GM23248 (cell line): ENCODE measurements around the gene NVL. TPM values are rescaled to one million over a fixed set of nuclear protein-coding genes. Genes with fewer than 3 reads are reported as not detected.

Experiments
- DNase-seq: peaks from one replicate; pipeline ENCODE4 v3.0.0-alpha.2; 2015
- H2AFZ ChIP-seq: fragments of 200-600 bp; sonication (generic); 2 replicates; pipeline ENCODE4 v1.6.1; 2016; ENCODE audit warnings: antibody characterized with exemption
- H3F3A ChIP-seq: fragments of 200-600 bp; sonication (generic); 2 replicates; pipeline ENCODE4 v1.6.1; 2016; ENCODE audit warnings: mild to moderate bottlenecking, antibody characterized with exemption, mixed run types; ENCODE audit not compliant: insufficient read depth
- H3K27ac ChIP-seq: fragments of 200-600 bp; sonication (generic); 2 replicates; pipeline ENCODE4 v1.5.1; 2016; ENCODE audit warnings: mild to moderate bottlenecking
- H3K27me3 ChIP-seq: fragments of 200-600 bp; sonication (generic); replicated peaks from 2 replicates; pipeline ENCODE4 v1.6.1; 2016; ENCODE audit warnings: mild to moderate bottlenecking; ENCODE audit not compliant: insufficient read depth
- H3K36me3 ChIP-seq: fragments of 200-600 bp; sonication (generic); 2 replicates; pipeline ENCODE4 v1.6.1; 2016; ENCODE audit warnings: low read depth, mild to moderate bottlenecking
- H3K4me1 ChIP-seq: fragments of 200-600 bp; sonication (generic); 2 replicates; pipeline ENCODE4 v1.6.1; 2016; ENCODE audit warnings: mild to moderate bottlenecking; ENCODE audit not compliant: insufficient read depth
- H3K4me2 ChIP-seq: fragments of 200-600 bp; sonication (generic); one replicate; pipeline ENCODE4 v1.6.1; 2016; ENCODE audit warnings: mild to moderate bottlenecking; ENCODE audit not compliant: unreplicated experiment
- H3K4me3 ChIP-seq: fragments of 200-600 bp; sonication (generic); 2 replicates; pipeline ENCODE4 v1.5.1; 2016; ENCODE audit warnings: mild to moderate bottlenecking
- H3K79me2 ChIP-seq: fragments of 200-600 bp; sonication (generic); 2 replicates; pipeline ENCODE4 v1.6.1; 2016; ENCODE audit warnings: mild to moderate bottlenecking; ENCODE audit not compliant: insufficient read depth
- H3K9ac ChIP-seq: fragments of 200-600 bp; sonication (generic); 2 replicates; pipeline ENCODE4 v1.6.1; 2016; ENCODE audit warnings: mild to moderate bottlenecking
- H3K9me2 ChIP-seq: fragments of 200-600 bp; sonication (generic); 2 replicates; pipeline ENCODE4 v1.6.1; 2016; ENCODE audit warnings: mixed run types, mild to moderate bottlenecking, moderate library complexity; ENCODE audit not compliant: insufficient read depth
- H3K9me3 ChIP-seq: fragments of 200-600 bp; sonication (generic); one replicate; pipeline ENCODE4 v1.6.1; 2017; ENCODE audit warnings: low read depth
- H4K20me1 ChIP-seq: fragments of 200-600 bp; sonication (generic); 2 replicates; pipeline ENCODE4 v1.6.0; 2016; ENCODE audit not compliant: insufficient read depth
- EZH2 ChIP-seq: fragments of 200-600 bp; sonication (generic); IDR thresholded peaks from 2 replicates; pipeline ENCODE4 v1.6.1; 2018; ENCODE audit warnings: antibody characterized with exemption, mild to moderate bottlenecking; ENCODE audit not compliant: insufficient read depth, poor library complexity, severe bottlenecking
- EZH2phosphoT487 ChIP-seq: fragments of 200-600 bp; sonication (generic); IDR thresholded peaks from 2 replicates; pipeline ENCODE4 v1.6.1; 2018; ENCODE audit warnings: antibody characterized with exemption, moderate library complexity, mild to moderate bottlenecking, low read depth; ENCODE audit not compliant: insufficient read depth
- WGBS, 2 experiments: methylation state at CpG; one replicate each; pipeline ENCODE4 v1.1.6; 2015 to 2017; ENCODE audit warnings: low lambda C conversion rate in 2 of 2, low coverage in 1 of 2; ENCODE audit errors: missing lambda C conversion rate in 2 of 2; 5-methylcytosine and 5-hydroxymethylcytosine counted together
- in situ Hi-C: fragments of 300-500 bp; cut with MboI; formaldehyde crosslinking; loops from 2 replicates; pipeline ENCODE4 v1.15.0; 2020
- polyA plus RNA-seq: library from polyadenylated mRNA; unstranded; fragments of >200 nt; fragmentation: Nextera tagmentation; extraction: Ambion mirVana; gene quantifications from 2 replicates; pipeline ENCODE4 v1.2.1, GENCODE V29; 2016
- total RNA-seq: library from RNA; depleted of rRNA; stranded (reverse); fragments of >200 nt; shearing (Covaris generic); gene quantifications from 2 replicates; pipeline ENCODE4 v1.2.3, GENCODE V29; 2014

NVL gene
- total and polyA plus RNA-seq, 2 experiments from 2014 or later, result 17.9 to 28.3 TPM

DNA sequence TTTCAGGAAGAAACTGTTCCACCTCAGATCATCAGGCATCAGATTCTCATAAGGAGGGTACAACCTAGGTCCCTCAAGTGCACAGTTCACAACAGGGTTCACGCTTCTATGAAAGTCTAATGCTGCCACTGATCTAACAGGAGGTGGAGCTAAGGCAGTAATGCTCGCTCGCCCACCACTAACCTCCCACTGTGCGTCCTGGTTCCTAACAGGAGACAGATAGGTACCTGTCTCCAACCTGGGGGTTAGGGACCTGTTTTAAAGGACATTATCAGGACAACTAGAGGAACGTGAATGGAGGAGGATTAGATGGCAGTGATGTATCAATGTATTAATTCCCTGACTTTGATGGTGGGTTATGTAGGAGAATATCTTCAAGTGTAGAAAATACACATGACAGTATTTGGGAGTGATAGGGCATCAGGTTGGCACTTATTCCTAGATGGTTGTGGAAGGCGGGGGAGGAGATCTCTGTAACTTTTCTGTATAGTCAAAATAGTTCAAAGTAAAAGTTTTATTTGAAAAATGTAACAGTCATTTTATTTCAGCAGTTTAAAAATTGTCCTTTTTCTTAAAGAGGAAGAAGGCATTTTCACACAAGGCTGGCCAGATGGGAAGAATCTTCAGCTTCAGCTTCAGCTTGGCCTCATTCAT lies 103.0 kb downstream of the NVL start:
- Histone ChIP-seq H3K4me2 (no peak overlapping the region), H3K9me3 (no peaks in the 10 kb centered on the region), H3K9me2 (no peaks in the 10 kb centered on the region), H3K4me1 (peaks cover 13% of the 10 kb centered on the region; the same call in 1 of the 2 replicates), H3K27me3 (no peaks in the 10 kb centered on the region), H3K4me3 (no peak overlapping the region), H3K36me3 (peaks cover 6% of the 10 kb centered on the region; the same call in 1 of the 2 replicates), H2AFZ (no peak overlapping the region), H3K27ac (no peak overlapping the region), H4K20me1 (no peaks in the 10 kb centered on the region), H3K79me2 (no peaks in the 10 kb centered on the region), H3K9ac (no peak overlapping the region), H3F3A (peaks cover 12% of the 10 kb centered on the region)
- no peak for TF ChIP-seq EZH2
- TF ChIP-seq EZH2phosphoT487, result no peak
- DNase-seq, result no peak
- in situ Hi-C loops, result no loop called here
- WGBS, 2 experiments, result 91% methylated on average over 6 of the region's 6 CpGs

DNA sequence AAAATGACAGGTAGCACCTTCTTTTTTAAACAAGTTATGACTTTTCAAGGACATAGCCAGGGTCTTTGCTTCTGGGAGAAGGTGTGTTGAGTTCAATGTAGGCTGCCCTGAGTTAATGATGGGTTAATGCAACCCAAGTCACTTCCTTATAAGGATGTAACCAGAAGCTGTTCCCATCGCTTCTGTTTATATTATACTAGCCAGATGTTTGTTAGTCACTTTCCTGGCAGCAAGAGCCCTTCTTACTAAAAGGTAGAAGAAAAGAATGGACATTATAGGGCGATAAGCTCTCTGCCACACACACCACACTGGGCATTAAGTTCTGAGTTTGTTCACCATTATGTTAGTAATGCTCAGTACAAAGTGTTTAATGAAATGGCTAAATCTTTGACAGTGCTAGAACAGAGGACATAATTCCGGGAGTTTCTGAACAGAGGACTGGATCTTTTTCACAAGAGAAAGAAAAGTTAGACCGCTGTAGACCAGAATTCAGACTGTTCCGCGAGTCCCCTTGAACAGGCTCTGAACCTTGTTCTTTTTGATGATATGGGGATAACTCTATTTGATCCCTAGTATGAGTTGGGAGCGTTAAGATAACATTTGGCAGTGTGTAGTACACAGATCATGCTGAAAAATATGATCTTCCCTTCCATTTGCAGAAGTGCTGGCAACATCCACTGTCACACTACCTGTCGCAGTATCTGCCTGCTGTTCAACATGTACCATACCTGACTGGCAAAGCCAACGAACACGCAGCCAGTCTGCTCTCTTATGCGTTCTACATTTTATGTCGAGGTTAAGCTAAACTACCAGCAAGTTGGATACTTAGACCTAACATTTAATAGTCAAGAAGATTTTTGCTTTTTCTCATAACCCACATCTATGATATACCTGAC lies 105.9 kb downstream of the NVL start:
- peaks cover 12% of the 10 kb centered on the region for H3F3A ChIP-seq
- in situ Hi-C loops, result no loop called here
- no peaks in the 10 kb centered on the region for H3K9me2 ChIP-seq
- H3K9me3 ChIP-seq, result no peaks in the 10 kb centered on the region
- H3K4me3 ChIP-seq, result no peak overlapping the region
- no peaks in the 10 kb centered on the region for H3K27me3 ChIP-seq
- H3K4me1 ChIP-seq, result peaks cover 13% of the 10 kb centered on the region; the same call in 1 of the 2 replicates
- H4K20me1 ChIP-seq, result no peaks in the 10 kb centered on the region
- 65 to 66% methylated on average over 12 of the region's 12 CpGs for WGBS, 2 experiments
- no peak overlapping the region for H2AFZ ChIP-seq
- peak; percentile 80 for DNase-seq
- no peaks in the 10 kb centered on the region for H3K36me3 ChIP-seq
- no peaks in the 10 kb centered on the region for H3K79me2 ChIP-seq
- TF ChIP-seq EZH2, result no peak
- TF ChIP-seq EZH2phosphoT487, result no peak
- no peak overlapping the region for H3K9ac ChIP-seq
- H3K4me2 ChIP-seq, result peak overlapping the region; percentile 5
- H3K27ac ChIP-seq, result no peak overlapping the region

GRCh38 chr1:224219612-224220059 lies 110.3 kb downstream of the NVL start:
- H3F3A ChIP-seq, result peaks cover 8% of the 10 kb centered on the region
- no peaks in the 10 kb centered on the region for H3K79me2 ChIP-seq
- 73 to 75% methylated on average over 7 of the region's 7 CpGs for WGBS, 2 experiments
- no peak overlapping the region for H2AFZ ChIP-seq
- no peaks in the 10 kb centered on the region for H3K9me2 ChIP-seq
- H3K4me3 ChIP-seq, result no peak overlapping the region
- no peaks in the 10 kb centered on the region for H3K27me3 ChIP-seq
- H4K20me1 ChIP-seq, result no peaks in the 10 kb centered on the region
- TF ChIP-seq EZH2phosphoT487, result no peak
- no peak for TF ChIP-seq EZH2
- H3K9ac ChIP-seq, result no peak overlapping the region
- H3K9me3 ChIP-seq, result no peaks in the 10 kb centered on the region
- in situ Hi-C loops, result no loop called here
- H3K36me3 ChIP-seq, result no peaks in the 10 kb centered on the region
- no peak overlapping the region for H3K4me2 ChIP-seq
- DNase-seq, result no peak
- H3K27ac ChIP-seq, result no peak overlapping the region
- H3K4me1 ChIP-seq, result peaks cover 13% of the 10 kb centered on the region; the same call in 1 of the 2 replicates

DNA sequence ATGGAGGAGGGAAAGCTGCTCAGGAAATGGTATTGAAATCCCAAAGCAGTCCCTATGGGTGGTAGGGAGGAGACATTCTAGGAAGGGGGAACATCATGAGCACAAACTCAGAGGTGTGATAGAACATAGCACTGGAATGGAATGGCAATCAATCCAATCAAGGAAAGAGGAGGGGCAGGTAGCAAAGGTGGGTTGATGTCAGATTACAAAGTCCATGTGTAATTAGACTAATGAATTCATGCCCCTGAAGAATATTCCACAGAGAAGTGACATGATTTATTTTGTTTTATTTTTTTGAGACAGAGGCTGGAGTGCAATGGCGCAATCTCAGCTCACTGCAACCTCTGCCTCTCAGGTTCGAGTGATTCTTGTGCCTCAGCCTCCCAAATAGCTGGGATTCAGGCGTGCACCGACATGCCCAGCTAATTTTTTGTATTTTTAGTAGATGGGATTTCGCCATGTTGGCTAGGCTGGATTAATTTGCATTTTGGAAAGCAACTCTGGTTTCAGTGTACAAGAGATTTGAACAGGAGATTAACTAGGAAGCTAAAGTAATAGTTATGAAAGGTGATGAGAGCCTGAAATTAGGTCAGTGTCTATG lies 110.9 kb downstream of the NVL start:
- DNase-seq, result no peak
- TF ChIP-seq EZH2 (no peak), EZH2phosphoT487 (no peak)
- Histone ChIP-seq H3K4me1 (peaks cover 9% of the 10 kb centered on the region; the same call in 1 of the 2 replicates), H3K9me3 (no peaks in the 10 kb centered on the region), H3K36me3 (no peaks in the 10 kb centered on the region), H3K79me2 (no peaks in the 10 kb centered on the region), H2AFZ (no peak overlapping the region), H3F3A (peaks cover 3% of the 10 kb centered on the region), H3K4me2 (no peak overlapping the region), H3K4me3 (no peak overlapping the region), H3K9me2 (no peaks in the 10 kb centered on the region), H3K9ac (no peak overlapping the region), H4K20me1 (no peaks in the 10 kb centered on the region), H3K27ac (no peak overlapping the region), H3K27me3 (no peaks in the 10 kb centered on the region)
- WGBS, 2 experiments, result 88% methylated on average over 5 of the region's 5 CpGs
- in situ Hi-C loops, result no loop called here
